ENCODE measurements around the gene CBARP.
A peak's percentile ranks its signal among the peaks of the same experiment; 100 is the strongest.

DNA sequence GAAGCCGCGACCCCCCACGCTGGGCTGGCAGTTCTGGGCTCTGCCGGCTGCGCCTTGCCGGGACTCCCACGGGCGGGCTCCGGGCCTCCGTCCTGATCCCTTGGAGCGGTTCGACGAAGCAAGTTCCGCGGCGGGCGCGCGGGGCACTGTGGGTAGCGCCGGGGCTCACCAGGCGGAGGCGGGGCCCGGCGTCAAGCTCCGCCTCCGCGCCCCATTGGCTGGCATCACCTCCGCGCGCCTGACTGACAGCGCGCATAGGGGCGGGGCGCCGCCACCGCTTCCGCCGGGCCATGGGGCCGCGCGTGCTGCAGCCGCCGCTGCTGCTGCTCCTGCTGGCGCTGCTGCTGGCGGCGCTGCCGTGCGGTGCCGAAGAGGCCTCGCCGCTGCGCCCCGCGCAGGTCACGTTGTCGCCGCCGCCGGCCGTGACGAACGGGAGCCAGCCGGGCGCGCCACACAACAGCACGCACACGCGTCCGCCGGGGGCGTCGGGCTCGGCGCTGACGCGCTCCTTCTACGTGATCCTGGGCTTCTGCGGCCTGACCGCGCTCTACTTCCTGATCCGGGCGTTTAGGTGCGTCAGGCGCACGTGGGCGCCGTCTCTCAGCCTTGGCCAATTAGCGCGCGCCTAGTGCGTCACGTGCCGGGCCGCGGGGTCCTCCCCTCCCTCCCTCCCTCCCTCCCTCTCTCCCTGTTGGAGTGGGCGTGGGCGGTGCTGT lies 37.6 kb upstream of the CBARP start, which contains the start of gene FAM174C:
- TF ChIP-seq, protein P1, sequence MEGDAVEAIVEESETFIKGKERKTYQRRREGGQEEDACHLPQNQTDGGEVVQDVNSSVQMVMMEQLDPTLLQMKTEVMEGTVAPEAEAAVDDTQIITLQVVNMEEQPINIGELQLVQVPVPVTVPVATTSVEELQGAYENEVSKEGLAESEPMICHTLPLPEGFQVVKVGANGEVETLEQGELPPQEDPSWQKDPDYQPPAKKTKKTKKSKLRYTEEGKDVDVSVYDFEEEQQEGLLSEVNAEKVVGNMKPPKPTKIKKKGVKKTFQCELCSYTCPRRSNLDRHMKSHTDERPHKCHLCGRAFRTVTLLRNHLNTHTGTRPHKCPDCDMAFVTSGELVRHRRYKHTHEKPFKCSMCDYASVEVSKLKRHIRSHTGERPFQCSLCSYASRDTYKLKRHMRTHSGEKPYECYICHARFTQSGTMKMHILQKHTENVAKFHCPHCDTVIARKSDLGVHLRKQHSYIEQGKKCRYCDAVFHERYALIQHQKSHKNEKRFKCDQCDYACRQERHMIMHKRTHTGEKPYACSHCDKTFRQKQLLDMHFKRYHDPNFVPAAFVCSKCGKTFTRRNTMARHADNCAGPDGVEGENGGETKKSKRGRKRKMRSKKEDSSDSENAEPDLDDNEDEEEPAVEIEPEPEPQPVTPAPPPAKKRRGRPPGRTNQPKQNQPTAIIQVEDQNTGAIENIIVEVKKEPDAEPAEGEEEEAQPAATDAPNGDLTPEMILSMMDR (IDR thresholded peaks at IDR 0.05), result no peak
- TF ChIP-seq POLR2A (IDR thresholded peaks at IDR 0.05), result peak; percentile 58 to 69 (median 62)
